B cell (primary cell): ENCODE measurements around the gene BAZ2A. TPM values are rescaled to one million over a fixed set of nuclear protein-coding genes. Genes with fewer than 3 reads are reported as not detected.

Experiments used
- ATAC-seq: fragments of 200-7000 bp; cut with Tn5 transposase; one replicate; pipeline ENCODE4 v1.10.0; 2021; ENCODE audit warnings: low read depth, mild to moderate bottlenecking, moderate number of reproducible peaks, moderate library complexity
- CTCF ChIA-PET: fragments of 350-600 bp; sonication (Branson Sonifier 250); formaldehyde crosslinking; loops from one replicate; lab custom pipeline; 2021; ENCODE audit warnings: antibody characterized with exemption, inconsistent platforms; lab: Charles Lee
- POLR2A ChIA-PET: fragments of 350-600 bp; sonication (Branson Sonifier 250); formaldehyde crosslinking; loops from one replicate; lab custom pipeline; 2021; ENCODE audit warnings: antibody characterized with exemption; lab: Charles Lee
- DNase-seq: peaks from one replicate; pipeline ENCODE4 v3.0.0; 2013
- H2AFZ ChIP-seq: 2 replicates; pipeline ENCODE4 v1.6.1; 2012; ENCODE audit warnings: mild to moderate bottlenecking, low read depth, low read length; ENCODE audit not compliant: insufficient read depth, poor library complexity, severe bottlenecking
- H3K27ac ChIP-seq, 2 donors: 1 replicate in 1 of 2; 2 replicates in 1 of 2; pipeline ENCODE4 v1.5.1; 2012 to 2013; ENCODE audit warnings: low read length in 2 of 2, mild to moderate bottlenecking in 2 of 2, moderate library complexity in 1 of 2
- H3K27me3 ChIP-seq, 4 experiments: fragments of 200-600 bp in 1 of 4; sonication (generic) in 1 of 4; replicated peaks in 1 of 4; 1 replicate in 2 of 4; 2 replicates in 2 of 4; pipeline versions ENCODE4 v1.6.1 to v1.7.0; 2013 to 2016; ENCODE audit warnings: low read length in 3 of 4, mild to moderate bottlenecking in 2 of 4, mixed read lengths in 1 of 4, moderate library complexity in 1 of 4; ENCODE audit not compliant: insufficient read depth in 4 of 4, control insufficient read depth in 3 of 4; ENCODE audit errors: control extremely low read depth in 1 of 4
- H3K36me3 ChIP-seq, 2 experiments: replicated peaks in 1 of 2; 1 replicate in 1 of 2; 2 replicates in 1 of 2; pipeline versions ENCODE4 v1.6.1 to v1.7.1; 2013; ENCODE audit warnings: low read length in 1 of 2; ENCODE audit not compliant: insufficient read depth in 2 of 2, control insufficient read depth in 1 of 2; ENCODE audit errors: control extremely low read depth in 1 of 2, extremely low read depth in 1 of 2
- H3K4me1 ChIP-seq, 2 donors: fragments of 200-600 bp in 1 of 2; sonication (generic) in 1 of 2; 1 replicate in 1 of 2; 2 replicates in 1 of 2; pipeline versions ENCODE4 v1.5.1 to v1.6.1; 2013 to 2017; ENCODE audit warnings: low read length in 2 of 2; ENCODE audit not compliant: control insufficient read depth in 2 of 2, insufficient read depth in 2 of 2
- H3K4me2 ChIP-seq: replicated peaks from 2 replicates; pipeline ENCODE3; 2012; ENCODE audit warnings: mild to moderate bottlenecking, low read depth, low read length; ENCODE audit not compliant: poor library complexity, severe bottlenecking
- H3K4me3 ChIP-seq, 5 experiments: fragments of 200-600 bp in 1 of 5; sonication (generic) in 1 of 5; 1 replicate in 3 of 5; 2 replicates in 2 of 5; pipeline versions ENCODE4 v1.5.1 to v1.7.0; 2011 to 2016; ENCODE audit warnings: low read length in 4 of 5, mild to moderate bottlenecking in 4 of 5, low read depth in 2 of 5, control low read depth in 1 of 5, moderate library complexity in 1 of 5; ENCODE audit not compliant: insufficient read depth in 1 of 5; ENCODE audit errors: control extremely low read depth in 1 of 5, extremely low read depth in 1 of 5
- H3K79me2 ChIP-seq: fragments of 200-600 bp; sonication (generic); one replicate; pipeline ENCODE4 v1.6.0; 2016; ENCODE audit warnings: low read length; ENCODE audit not compliant: control insufficient read depth, insufficient read depth
- H3K9ac ChIP-seq: fragments of 200-600 bp; sonication (generic); 2 replicates; pipeline ENCODE4 v1.6.1; 2017; ENCODE audit warnings: mild to moderate bottlenecking, low read length, moderate library complexity
- H3K9me3 ChIP-seq, 3 donors: one replicate each; pipeline versions ENCODE4 v1.6.1 to v1.7.1; 2013; ENCODE audit warnings: low read length in 2 of 3; ENCODE audit not compliant: control insufficient read depth in 2 of 3, insufficient read depth in 1 of 3; ENCODE audit errors: control extremely low read depth in 1 of 3
- H4K20me1 ChIP-seq: 2 replicates; pipeline ENCODE4 v1.6.0; 2012; ENCODE audit warnings: mild to moderate bottlenecking, low read length; ENCODE audit not compliant: insufficient read depth, control insufficient read depth, poor library complexity, severe bottlenecking
- H3K27ac Mint-ChIP-seq: one replicate; pipeline ENCODE4 v1.8.0; 2021; ENCODE audit warnings: mixed read lengths
- H3K27me3 Mint-ChIP-seq: one replicate; pipeline ENCODE4 v1.8.0; 2021; ENCODE audit warnings: mixed read lengths
- H3K4me1 Mint-ChIP-seq: one replicate; pipeline ENCODE4 v1.8.0; 2021; ENCODE audit warnings: mixed read lengths
- H3K4me3 Mint-ChIP-seq: one replicate; pipeline ENCODE4 v1.8.0; 2021; ENCODE audit warnings: mixed read lengths
- H3K9me3 Mint-ChIP-seq: one replicate; pipeline ENCODE4 v1.8.0; 2022; ENCODE audit warnings: mixed read lengths; ENCODE audit not compliant: insufficient read depth
- EZH2 ChIP-seq: IDR thresholded peaks from 2 replicates; pipeline ENCODE4 v1.6.1; 2012; ENCODE audit warnings: borderline replicate concordance, low read depth, mild to moderate bottlenecking, moderate library complexity, low read length; ENCODE audit not compliant: insufficient read depth, poor library complexity, severe bottlenecking
- WGBS: methylation state at CpG from one replicate; pipeline ENCODE4 v1.1.5; 2013; ENCODE audit warnings: missing lambda C conversion rate; ENCODE audit not compliant: insufficient coverage; 5-methylcytosine and 5-hydroxymethylcytosine counted together
- intact Hi-C: fragments of 100-400 bp; cut with micrococcal nuclease; formaldehyde crosslinking; loops from one replicate; pipeline ENCODE4 v1.10.0; 2022
- polyA plus RNA-seq: library from polyadenylated mRNA; depleted of rRNA; stranded (reverse); fragments of >200 nt; gene quantifications from 2 replicates; pipeline ENCODE4 v1.2.3, GENCODE V29; 2012
- total RNA-seq, 2 donors: library from RNA; stranded (reverse); fragments of 120-200 nt in 1 of 2; gene quantifications; 1 replicate in 1 of 2; 2 replicates in 1 of 2; pipeline versions ENCODE4 v1.2.3 to v1.2.4, GENCODE V29; 2013 to 2022
- TF ChIP-seq, protein P1 (sequence below): fragments of 200-600 bp; IDR thresholded peaks from one replicate; pipeline ENCODE4 v1.8.0; 2022; ENCODE audit warnings: antibody characterized with exemption, mild to moderate bottlenecking

BAZ2A gene
- total and polyA plus RNA-seq, 2 donors (not counting 1 experiment from before 2014, with no cell fraction given), result 95.7 to 280 TPM

DNA sequence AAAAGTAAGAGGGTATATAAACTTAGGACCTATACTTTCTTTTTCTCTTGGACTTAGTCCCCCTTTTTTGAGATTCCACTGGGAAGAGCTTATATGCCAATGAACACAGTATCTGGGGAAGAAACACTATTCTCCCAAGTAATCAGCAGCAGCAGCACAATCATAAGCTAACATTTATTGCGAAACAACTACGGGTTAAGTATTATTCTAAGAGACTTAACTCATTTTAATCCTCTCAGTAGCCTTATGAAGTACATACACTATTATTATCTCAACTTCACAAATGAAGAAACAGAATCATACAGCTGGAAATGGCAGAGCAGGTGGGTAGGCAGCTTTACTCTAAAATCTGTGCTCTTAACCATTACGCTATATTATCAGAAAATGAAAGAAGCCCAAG is 27.9 kb downstream of the BAZ2A start:
- Histone ChIP-seq H3K9ac (no peak overlapping the region), H3K27ac (no peak overlapping the region), H3K4me3 (no peak overlapping the region), H3K4me1 (no peaks in the 10 kb centered on the region), H3K36me3 (peaks cover 12 to 97% of the 10 kb centered on the region in 2 experiments), H3K27me3 (no peaks in the 10 kb centered on the region), H4K20me1 (peaks cover 19% of the 10 kb centered on the region), H2AFZ (no peak overlapping the region), H3K79me2 (no peaks in the 10 kb centered on the region), H3K9me3 (no peaks in the 10 kb centered on the region), H3K4me2 (no peak overlapping the region)
- no peaks in the 10 kb centered on the region for H3K27me3 Mint-ChIP-seq
- ATAC-seq, result no peak
- H3K4me3 Mint-ChIP-seq, result no peak overlapping the region
- DNase-seq, result no peak
- ChIA-PET POLR2A (interaction anchor here (0.6 to 1.5 kb wide), 3 partner anchors 23 to 34 kb away, joined by 3 to 6 read pairs (median 5); no protein-coding TSS in a partner anchor), CTCF (interaction anchor here (0.7 to 5.2 kb wide), 6 partner anchors 12 to 386 kb away, joined by 3 to 48 read pairs (median 8); partner anchors contain the start of gene BAZ2A)
- H3K27ac Mint-ChIP-seq, result no peak overlapping the region
- no peaks in the 10 kb centered on the region for H3K9me3 Mint-ChIP-seq
- intact Hi-C loops, result loop anchor here (2.0 kb wide), 1 partner anchor 35 kb away; no protein-coding TSS in a partner anchor
- H3K4me1 Mint-ChIP-seq, result no peaks in the 10 kb centered on the region
- WGBS, result no CpG with 5 or more reads among the region's 3 CpGs
- TF ChIP-seq, protein P1, sequence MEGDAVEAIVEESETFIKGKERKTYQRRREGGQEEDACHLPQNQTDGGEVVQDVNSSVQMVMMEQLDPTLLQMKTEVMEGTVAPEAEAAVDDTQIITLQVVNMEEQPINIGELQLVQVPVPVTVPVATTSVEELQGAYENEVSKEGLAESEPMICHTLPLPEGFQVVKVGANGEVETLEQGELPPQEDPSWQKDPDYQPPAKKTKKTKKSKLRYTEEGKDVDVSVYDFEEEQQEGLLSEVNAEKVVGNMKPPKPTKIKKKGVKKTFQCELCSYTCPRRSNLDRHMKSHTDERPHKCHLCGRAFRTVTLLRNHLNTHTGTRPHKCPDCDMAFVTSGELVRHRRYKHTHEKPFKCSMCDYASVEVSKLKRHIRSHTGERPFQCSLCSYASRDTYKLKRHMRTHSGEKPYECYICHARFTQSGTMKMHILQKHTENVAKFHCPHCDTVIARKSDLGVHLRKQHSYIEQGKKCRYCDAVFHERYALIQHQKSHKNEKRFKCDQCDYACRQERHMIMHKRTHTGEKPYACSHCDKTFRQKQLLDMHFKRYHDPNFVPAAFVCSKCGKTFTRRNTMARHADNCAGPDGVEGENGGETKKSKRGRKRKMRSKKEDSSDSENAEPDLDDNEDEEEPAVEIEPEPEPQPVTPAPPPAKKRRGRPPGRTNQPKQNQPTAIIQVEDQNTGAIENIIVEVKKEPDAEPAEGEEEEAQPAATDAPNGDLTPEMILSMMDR, result no peak
- no peak for TF ChIP-seq EZH2

DNA sequence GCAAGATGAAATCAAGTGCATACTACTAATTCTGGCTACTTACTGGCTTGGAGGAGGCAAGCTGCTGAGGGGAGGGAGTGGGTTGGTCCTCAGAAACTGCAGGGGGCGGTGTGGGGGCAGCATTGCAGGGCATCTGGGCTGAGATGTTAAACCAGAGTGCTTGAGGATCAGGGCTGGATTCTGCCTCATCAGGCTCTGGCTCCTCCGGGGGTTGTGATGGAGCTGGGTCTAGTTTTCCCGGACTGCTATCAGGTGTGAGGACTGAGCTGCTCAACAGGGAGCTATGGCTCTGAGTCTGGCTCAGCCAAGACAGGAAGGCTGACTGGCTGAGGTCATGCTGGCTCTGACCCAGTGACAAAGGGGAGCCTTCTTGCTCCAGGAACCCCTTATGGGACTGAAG is 28.6 kb downstream of the BAZ2A start:
- Histone ChIP-seq H3K27ac (no peak overlapping the region), H3K9ac (no peak overlapping the region), H3K4me3 (no peak overlapping the region), H3K4me1 (no peaks in the 10 kb centered on the region), H4K20me1 (peaks cover 19% of the 10 kb centered on the region), H2AFZ (no peak overlapping the region), H3K4me2 (no peak overlapping the region), H3K79me2 (no peaks in the 10 kb centered on the region), H3K9me3 (no peaks in the 10 kb centered on the region), H3K36me3 (peaks cover 14 to 96% of the 10 kb centered on the region in 2 experiments), H3K27me3 (no peaks in the 10 kb centered on the region)
- ChIA-PET CTCF (interaction anchor here (0.5 to 5.2 kb wide), 9 partner anchors 9 to 1231 kb away, joined by 3 to 48 read pairs (median 3); partner anchors contain the start of gene BAZ2A), POLR2A (interaction anchor here (1.4 kb wide), 1 partner anchor 35 kb away, joined by 5 read pairs; no protein-coding TSS in a partner anchor)
- H3K9me3 Mint-ChIP-seq, result no peaks in the 10 kb centered on the region
- ATAC-seq, result peak; percentile 54
- no peaks in the 10 kb centered on the region for H3K4me1 Mint-ChIP-seq
- intact Hi-C loops, result no loop called here
- TF ChIP-seq, protein P1, result no peak
- no peak for TF ChIP-seq EZH2
- no peaks in the 10 kb centered on the region for H3K27me3 Mint-ChIP-seq
- H3K27ac Mint-ChIP-seq, result no peak overlapping the region
- WGBS, result 97% methylated on average over 3 of the region's 3 CpGs
- DNase-seq, result peak; percentile 48
- no peak overlapping the region for H3K4me3 Mint-ChIP-seq
